SK-N-MC (cell line): ENCODE measurements around the gene GRM8.
"Not testable (repeated sequence)": the region's sequence is repeated elsewhere in the genome, so short reads cannot be mapped to it uniquely, and the experiment has no call there.

ENCODE experiments used
- EZH2 ChIP-seq: fragments of 200-600 bp; sonication (generic); IDR thresholded peaks from one replicate; pipeline ENCODE4 v1.6.1; 2017; ENCODE audit warnings: antibody characterized with exemption
- POLR2AphosphoS5 ChIP-seq: IDR thresholded peaks from 2 replicates; pipeline ENCODE4 v1.6.1; 2012; ENCODE audit warnings: mild to moderate bottlenecking, low read depth, low read length, borderline replicate concordance

GRCh38 chr7:126668762-126669161 is 584.0 kb downstream of the GRM8 start:
- not testable (repeated sequence) for TF ChIP-seq POLR2AphosphoS5, EZH2
